HL-60 (cell line): Measurements from ENCODE around the gene FHIT.

Experiments
- CTCF ChIP-seq: IDR thresholded peaks from one replicate; pipeline ENCODE4 v1.5.1; 2011; ENCODE audit warnings: low read length, control low read depth, inconsistent platforms; ENCODE audit not compliant: insufficient read depth
- GABPA ChIP-seq: IDR thresholded peaks from 2 replicates; pipeline ENCODE4 v1.6.1; 2012; ENCODE audit warnings: low read depth
- POLR2AphosphoS5 ChIP-seq: IDR thresholded peaks from 2 replicates; pipeline ENCODE4 v1.6.1; 2012; ENCODE audit warnings: low read depth
- REST ChIP-seq: IDR thresholded peaks from 2 replicates; pipeline ENCODE4 v1.6.1; 2012; ENCODE audit warnings: low read depth; ENCODE audit not compliant: insufficient replicate concordance
- SPI1 ChIP-seq: IDR thresholded peaks from 2 replicates; pipeline ENCODE4 v1.6.1; 2012; ENCODE audit warnings: low read depth, mild to moderate bottlenecking, borderline replicate concordance

GRCh38 chr3:60456180-60456579 is 795.1 kb downstream of the FHIT start:
- TF ChIP-seq CTCF (no peak), SPI1 (peak; percentile 69; the same call in 1 of the 2 replicates), POLR2AphosphoS5 (no peak), REST (no peak), GABPA (no peak)
